GM23338 (cell line): ENCODE data around the gene ATG9A.

ENCODE experiments used
- CREB1 ChIP-seq: fragments of 250-450 bp; sonication (Bioruptor Pico); IDR thresholded peaks from 2 replicates; pipeline ENCODE4 v1.5.0; 2020; ENCODE audit warnings: low read depth, mild to moderate bottlenecking, moderate library complexity
- EZH2 ChIP-seq: fragments of 200-600 bp; sonication (generic); IDR thresholded peaks from one replicate; pipeline ENCODE4 v1.8.0; 2017; ENCODE audit warnings: antibody characterized with exemption, mild to moderate bottlenecking, low read depth; ENCODE audit not compliant: unreplicated experiment
- EZH2phosphoT487 ChIP-seq: fragments of 200-600 bp; sonication (generic); IDR thresholded peaks from one replicate; pipeline ENCODE4 v1.8.1; 2018; ENCODE audit warnings: antibody characterized with exemption; ENCODE audit not compliant: unreplicated experiment
- JUNB ChIP-seq: IDR thresholded peaks from one replicate; pipeline ENCODE4 v1.6.1; 2016; ENCODE audit warnings: antibody characterized with exemption; ENCODE audit not compliant: unreplicated experiment
- NANOG ChIP-seq: IDR thresholded peaks from 2 replicates; pipeline ENCODE4 v1.6.1; 2016; ENCODE audit warnings: antibody characterized with exemption, borderline replicate concordance
- POLR2AphosphoS5 ChIP-seq: IDR thresholded peaks from 2 replicates; pipeline ENCODE4 v1.6.1; 2016; ENCODE audit warnings: antibody characterized with exemption, low read depth
- REST ChIP-seq: IDR thresholded peaks from one replicate; pipeline ENCODE4 v1.6.1; 2018; ENCODE audit warnings: antibody characterized with exemption; ENCODE audit not compliant: unreplicated experiment
- TF ChIP-seq, protein P1 (sequence below), 2 experiments: fragments of 200-600 bp in 1 of 2; sonication (generic) in 1 of 2; conservative IDR thresholded peaks; 2 replicates each; pipeline versions ENCODE4 v1.5.1 to v1.6.1; 2016 to 2017; ENCODE audit warnings: antibody characterized with exemption in 2 of 2, low read depth in 2 of 2, mild to moderate bottlenecking in 2 of 2, moderate library complexity in 1 of 2
- TF ChIP-seq, protein P2 (sequence below): IDR thresholded peaks from 2 replicates; pipeline ENCODE4 v1.6.1; 2016; ENCODE audit warnings: antibody characterized with exemption

DNA sequence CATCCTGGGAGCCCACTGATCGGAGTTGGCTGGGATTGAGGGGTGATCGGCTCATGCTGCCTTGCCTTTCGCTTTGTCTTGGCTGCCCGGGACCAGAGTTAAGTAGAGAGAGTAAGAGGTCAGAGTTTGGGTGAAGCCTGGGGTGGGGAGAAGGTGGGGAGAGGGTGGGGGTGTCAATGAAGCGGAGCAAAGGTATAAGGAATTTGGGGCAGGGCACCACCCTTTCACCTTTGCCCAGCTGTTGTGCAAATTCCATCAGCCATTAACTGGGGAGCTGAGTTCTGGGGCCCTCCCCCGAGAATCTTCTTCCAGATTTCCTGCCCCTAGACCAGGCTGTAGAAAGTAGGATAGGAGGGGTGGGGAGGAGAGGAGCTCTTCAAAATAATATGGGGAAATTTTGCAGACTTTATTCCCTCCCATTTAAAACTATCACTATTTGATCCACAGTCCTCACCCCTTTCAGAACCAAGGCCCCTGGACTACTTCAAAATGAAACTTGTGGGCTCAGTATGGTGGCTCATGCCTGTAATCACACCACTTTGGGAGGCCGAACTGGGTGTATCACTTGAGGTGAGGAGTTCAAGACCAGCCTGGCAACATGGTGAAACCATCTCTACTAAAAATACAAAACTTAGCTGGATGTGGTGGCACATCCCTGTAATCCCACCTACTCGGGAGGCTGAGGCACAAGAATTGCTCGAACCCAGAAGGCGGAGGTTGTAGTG, 59.3 kb downstream of the ATG9A start, which contains the start of gene SLC23A3:
- TF ChIP-seq, protein P1, sequence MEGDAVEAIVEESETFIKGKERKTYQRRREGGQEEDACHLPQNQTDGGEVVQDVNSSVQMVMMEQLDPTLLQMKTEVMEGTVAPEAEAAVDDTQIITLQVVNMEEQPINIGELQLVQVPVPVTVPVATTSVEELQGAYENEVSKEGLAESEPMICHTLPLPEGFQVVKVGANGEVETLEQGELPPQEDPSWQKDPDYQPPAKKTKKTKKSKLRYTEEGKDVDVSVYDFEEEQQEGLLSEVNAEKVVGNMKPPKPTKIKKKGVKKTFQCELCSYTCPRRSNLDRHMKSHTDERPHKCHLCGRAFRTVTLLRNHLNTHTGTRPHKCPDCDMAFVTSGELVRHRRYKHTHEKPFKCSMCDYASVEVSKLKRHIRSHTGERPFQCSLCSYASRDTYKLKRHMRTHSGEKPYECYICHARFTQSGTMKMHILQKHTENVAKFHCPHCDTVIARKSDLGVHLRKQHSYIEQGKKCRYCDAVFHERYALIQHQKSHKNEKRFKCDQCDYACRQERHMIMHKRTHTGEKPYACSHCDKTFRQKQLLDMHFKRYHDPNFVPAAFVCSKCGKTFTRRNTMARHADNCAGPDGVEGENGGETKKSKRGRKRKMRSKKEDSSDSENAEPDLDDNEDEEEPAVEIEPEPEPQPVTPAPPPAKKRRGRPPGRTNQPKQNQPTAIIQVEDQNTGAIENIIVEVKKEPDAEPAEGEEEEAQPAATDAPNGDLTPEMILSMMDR (conservative IDR thresholded peaks at IDR 0.05; ENCODE audit: low read depth in 2 of 2): no peak
- TF ChIP-seq POLR2AphosphoS5: no peak
- no peak for TF ChIP-seq REST
- no peak for TF ChIP-seq EZH2phosphoT487
- no peak for TF ChIP-seq EZH2
- no peak for TF ChIP-seq NANOG
- TF ChIP-seq CREB1: no peak
- TF ChIP-seq, protein P2, sequence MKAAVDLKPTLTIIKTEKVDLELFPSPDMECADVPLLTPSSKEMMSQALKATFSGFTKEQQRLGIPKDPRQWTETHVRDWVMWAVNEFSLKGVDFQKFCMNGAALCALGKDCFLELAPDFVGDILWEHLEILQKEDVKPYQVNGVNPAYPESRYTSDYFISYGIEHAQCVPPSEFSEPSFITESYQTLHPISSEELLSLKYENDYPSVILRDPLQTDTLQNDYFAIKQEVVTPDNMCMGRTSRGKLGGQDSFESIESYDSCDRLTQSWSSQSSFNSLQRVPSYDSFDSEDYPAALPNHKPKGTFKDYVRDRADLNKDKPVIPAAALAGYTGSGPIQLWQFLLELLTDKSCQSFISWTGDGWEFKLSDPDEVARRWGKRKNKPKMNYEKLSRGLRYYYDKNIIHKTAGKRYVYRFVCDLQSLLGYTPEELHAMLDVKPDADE: no peak
- TF ChIP-seq JUNB: no peak
